ENCODE data around the gene HEBP2.
"Not testable (repeated sequence)": the region's sequence is repeated elsewhere in the genome, so short reads cannot be mapped to it uniquely, and the experiment has no call there.

The HEBP2 gene

GRCh38 chr6:138403801-138404665 is at the start of gene HEBP2:
Gene HEBP2 (plus strand): TSS chr6:138404223. CDS start chr6:138404496, 273 bp downstream.
- no peak for FAIRE-seq

GRCh38 chr6:138357928-138358327 is 46.1 kb upstream of the HEBP2 start:
- FAIRE-seq, result no peak

GRCh38 chr6:138368684-138369083 is 35.3 kb upstream of the HEBP2 start:
- FAIRE-seq, result not testable (repeated sequence)

- no peak for FAIRE-seq
Measured at GRCh38 chr6:138370631-138371451, 33.2 kb upstream of the HEBP2 start.

- FAIRE-seq, result no peak
Measured at GRCh38 chr6:138371452-138371711, 32.6 kb upstream of the HEBP2 start.

GRCh38 chr6:138371720-138372119 is 32.3 kb upstream of the HEBP2 start:
- no peak for FAIRE-seq

GRCh38 chr6:138372711-138373463 is 31.1 kb upstream of the HEBP2 start:
- FAIRE-seq, result no peak

- no peak for FAIRE-seq
Measured at GRCh38 chr6:138374230-138374629, 29.8 kb upstream of the HEBP2 start.

- no peak for FAIRE-seq
Measured at GRCh38 chr6:138374815-138375214, 29.2 kb upstream of the HEBP2 start.

- FAIRE-seq, result no peak
Measured at GRCh38 chr6:138377042-138377441, 27.0 kb upstream of the HEBP2 start.

- no peak for FAIRE-seq
Measured at GRCh38 chr6:138377844-138378243, 26.2 kb upstream of the HEBP2 start, which contains the start of gene SMIM28. Gene SMIM28 (plus strand): TSS chr6:138377905. CDS start chr6:138378073, 168 bp downstream.

- no peak for FAIRE-seq
Measured at GRCh38 chr6:138378463-138378862, 25.6 kb upstream of the HEBP2 start.

GRCh38 chr6:138382498-138383265 is 21.3 kb upstream of the HEBP2 start:
- FAIRE-seq, result no peak

- FAIRE-seq, result no peak
Measured at GRCh38 chr6:138383776-138384175, 20.2 kb upstream of the HEBP2 start.

- FAIRE-seq, result no peak
Measured at GRCh38 chr6:138386897-138387296, 17.1 kb upstream of the HEBP2 start.

GRCh38 chr6:138387577-138388368 is 16.2 kb upstream of the HEBP2 start:
- FAIRE-seq, result no peak

GRCh38 chr6:138389551-138389950 is 14.5 kb upstream of the HEBP2 start:
- FAIRE-seq, result no peak

GRCh38 chr6:138393871-138394783 is 9.9 kb upstream of the HEBP2 start:
- no peak for FAIRE-seq

- no peak for FAIRE-seq
Measured at GRCh38 chr6:138396709-138397108, 7.3 kb upstream of the HEBP2 start.

Measured in endometrium (tissue), 2 donors.